ENCODE data around the gene CSNK1G3.
A peak's percentile ranks its signal among the peaks of the same experiment; 100 is the strongest.
"Not testable (repeated sequence)": the region's sequence is repeated elsewhere in the genome, so short reads cannot be mapped to it uniquely, and the experiment has no call there.

The CSNK1G3 gene

DNA sequence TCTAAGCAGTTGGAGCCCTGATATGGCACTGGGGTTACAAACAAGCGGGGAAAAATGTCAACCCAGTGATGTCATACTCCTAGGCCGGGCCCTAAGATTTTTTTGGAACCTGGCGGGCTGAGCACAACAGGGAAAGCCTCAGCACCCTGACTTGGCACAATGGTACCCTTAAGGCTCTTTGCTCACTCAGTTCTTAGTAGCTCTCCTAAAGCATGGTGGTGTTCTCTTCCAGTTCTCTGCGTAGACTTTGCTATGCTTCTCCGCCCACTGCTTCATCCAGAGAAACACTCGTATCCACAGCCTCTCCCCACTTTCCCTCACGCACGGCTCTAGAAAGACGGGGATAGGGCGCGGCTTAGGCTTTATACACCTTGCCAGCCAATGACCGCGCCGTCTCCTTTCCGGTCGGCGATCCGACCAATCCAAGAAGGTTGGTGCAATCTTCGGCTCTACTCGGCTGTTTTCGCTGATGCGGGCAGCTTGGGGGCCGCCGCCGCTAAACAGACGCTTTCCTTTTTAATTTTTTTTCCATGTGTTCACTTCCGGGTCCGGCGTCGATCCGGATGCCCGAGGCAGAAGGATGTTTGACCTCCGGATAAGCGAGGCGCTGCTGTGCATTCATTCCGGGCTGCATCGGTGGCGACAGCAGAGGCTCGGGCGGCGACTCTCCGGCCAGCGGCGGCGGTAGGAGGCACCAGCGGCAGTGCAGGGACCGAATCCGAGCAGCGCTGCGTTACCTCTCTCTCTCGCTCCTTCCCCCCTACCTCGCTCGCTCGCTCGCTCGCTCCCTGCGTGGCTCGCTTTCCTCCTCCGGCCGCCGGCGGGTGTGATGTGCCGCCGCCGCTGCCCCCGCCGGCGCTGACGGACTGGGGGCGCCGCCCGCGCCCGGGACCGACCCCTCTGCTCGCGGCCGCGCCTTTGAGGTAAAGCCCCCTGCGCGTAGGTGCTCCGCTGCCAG, at the start of gene CSNK1G3:
Gene CSNK1G3 (plus strand): TSS at position 530 of the 958 bp plus-strand sequence. CDS start 33,487 bp downstream, outside the sequence.
- DNase-seq (ENCODE audit: low read depth) = peak; percentile 80

DNA sequence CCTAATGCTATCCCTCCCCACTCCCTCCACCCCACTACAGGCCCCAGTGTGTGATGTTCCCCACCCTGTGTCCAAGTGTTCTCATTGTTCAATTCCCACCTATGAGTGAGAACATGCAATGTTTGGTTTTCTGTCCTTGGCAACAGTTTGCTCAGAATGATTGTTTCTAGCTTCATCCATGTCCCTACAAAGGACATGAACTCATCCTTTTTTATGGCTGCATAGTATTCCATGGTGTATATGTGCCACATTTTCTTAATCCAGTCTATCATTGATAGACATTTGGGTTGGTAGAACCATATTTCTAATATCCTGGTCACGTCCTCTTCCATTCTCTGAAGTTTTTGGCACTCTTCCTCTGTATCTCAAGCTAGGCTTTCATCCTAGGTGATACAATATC, 45.1 kb upstream of the CSNK1G3 start:
- not testable (repeated sequence) for DNase-seq (ENCODE audit: low read depth)

DNA sequence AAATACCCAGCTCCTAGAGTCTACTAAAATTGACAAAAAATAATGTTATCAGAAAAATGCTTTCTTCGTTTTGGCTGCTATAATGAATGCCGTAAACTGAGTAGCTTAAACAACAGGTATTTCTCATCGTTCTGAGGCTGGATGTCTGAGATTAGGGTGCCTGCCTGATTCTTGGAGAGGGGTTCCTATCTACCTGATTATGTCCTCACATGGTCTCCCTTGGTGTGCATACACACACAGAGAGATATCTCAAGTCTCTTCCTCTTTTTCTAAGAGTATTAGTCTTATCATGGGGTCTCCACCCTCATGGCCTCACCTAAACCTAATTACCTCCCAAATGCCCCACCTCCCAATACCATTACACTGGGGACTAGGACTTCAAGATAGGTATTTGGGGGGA, 40.6 kb upstream of the CSNK1G3 start:
- no peak for DNase-seq (ENCODE audit: low read depth)

DNA sequence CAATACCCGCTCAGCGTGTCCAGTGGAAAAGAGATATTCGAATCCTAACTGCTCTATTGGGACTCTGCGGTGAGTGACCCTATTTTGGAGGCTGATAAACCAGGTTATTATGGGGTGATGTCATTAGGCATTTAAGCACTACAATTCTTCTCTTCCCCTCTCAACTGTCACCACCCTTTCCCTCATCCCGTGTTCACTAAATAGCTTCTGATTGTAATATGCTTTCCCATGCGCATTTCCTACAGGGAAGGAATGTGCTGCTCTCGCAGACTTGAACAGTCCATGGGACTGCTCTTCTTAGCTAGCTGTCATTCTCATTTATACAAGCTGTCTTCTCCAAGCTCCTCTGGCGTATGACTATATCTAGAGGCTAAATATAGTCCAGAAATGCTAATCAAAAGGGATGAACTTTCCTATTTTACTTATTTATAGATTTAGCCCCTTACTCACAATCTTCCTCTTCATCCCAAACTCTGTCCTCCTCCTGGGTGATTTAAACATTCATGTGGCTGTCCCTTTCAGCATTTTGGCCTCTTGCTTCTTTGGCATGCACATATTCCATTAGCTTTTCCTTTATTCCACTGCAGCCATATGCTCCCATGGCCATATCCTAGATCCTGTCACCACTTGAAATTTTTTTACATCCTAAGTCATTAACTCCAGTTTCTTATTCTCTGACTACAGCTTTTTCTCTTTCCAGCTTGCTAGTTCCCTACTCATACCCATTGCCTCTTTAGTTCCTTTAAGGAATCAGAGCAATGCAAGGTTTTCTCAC, 39.6 kb upstream of the CSNK1G3 start:
- DNase-seq (ENCODE audit: low read depth) = no peak

DNA sequence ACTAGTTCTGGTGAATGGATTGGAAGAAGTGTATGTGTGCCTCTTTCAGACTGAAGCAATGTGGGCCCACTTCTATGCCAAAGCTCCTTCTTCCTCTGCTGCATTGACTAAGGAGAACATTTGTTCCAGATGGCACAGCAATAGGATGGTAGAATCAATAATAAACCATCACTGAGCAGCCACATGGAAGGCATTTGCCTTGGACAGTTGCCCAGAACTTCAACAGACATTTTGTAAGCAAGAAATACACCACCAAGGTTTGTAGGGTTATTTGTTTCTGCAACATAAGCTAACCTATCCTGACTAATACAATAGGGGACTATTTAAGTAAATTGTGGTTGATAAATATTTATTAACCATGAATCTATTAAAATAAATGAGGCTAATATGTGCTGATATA, 37.7 kb upstream of the CSNK1G3 start:
- no peak for DNase-seq (ENCODE audit: low read depth)

DNA sequence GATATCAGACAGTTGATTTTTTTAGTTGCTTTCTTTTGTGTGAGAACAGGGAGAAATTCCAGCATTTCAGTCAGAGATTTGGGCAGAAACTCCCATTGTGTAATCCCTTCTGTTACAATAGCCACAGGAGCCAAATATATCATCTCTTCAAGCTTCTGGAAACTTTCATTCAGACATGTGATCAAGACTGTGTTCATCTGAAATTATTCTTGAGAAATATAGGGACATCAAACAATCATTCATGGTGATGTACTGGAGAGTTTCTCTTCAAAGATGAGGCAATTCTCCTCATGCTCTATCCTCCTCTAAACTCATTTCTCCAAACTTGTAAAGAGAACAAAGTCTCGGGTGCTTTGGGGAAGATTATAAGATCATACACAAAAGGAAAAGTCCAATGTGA, 35.2 kb upstream of the CSNK1G3 start:
- no peak for DNase-seq (ENCODE audit: low read depth)

DNA sequence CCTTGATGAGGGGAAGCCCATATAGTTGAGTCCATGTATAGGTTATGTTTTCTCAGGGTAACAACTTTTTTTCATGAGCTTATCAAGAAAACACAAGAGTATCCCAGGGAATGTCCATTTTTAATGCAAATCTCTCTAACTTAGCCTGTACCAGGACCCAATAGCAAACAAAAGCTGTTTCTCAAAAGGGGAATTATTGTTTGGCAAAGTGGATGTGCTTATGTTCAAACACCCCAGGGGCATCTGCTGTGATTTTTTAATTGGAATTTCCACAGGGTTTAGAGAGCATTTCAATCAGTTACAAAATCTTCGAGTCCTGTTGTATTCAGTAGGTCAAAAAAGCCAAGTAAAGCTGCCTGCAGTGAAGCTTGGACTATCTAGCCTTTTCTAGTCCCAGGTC, 33.4 kb upstream of the CSNK1G3 start:
- DNase-seq (ENCODE audit: low read depth) = no peak

DNA sequence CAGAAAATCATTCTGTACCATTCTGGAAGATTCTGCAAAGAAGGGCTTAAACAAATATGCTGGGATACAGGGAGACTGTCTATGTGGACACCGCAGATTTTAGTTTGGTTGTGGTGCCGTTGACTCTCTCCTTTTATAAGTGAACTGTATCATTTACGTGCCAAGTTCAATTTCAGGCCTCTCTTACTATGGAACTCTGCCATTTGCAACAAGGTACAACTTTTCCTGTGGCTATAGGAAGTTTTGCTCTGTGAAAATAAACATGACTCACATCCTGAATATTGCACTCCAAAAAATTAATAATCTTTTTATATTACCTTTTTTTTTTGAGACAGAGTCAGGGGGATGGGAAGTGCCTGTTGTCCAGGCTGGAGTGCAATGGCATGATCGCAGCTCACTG, 29.7 kb upstream of the CSNK1G3 start:
- no peak for DNase-seq (ENCODE audit: low read depth)

DNA sequence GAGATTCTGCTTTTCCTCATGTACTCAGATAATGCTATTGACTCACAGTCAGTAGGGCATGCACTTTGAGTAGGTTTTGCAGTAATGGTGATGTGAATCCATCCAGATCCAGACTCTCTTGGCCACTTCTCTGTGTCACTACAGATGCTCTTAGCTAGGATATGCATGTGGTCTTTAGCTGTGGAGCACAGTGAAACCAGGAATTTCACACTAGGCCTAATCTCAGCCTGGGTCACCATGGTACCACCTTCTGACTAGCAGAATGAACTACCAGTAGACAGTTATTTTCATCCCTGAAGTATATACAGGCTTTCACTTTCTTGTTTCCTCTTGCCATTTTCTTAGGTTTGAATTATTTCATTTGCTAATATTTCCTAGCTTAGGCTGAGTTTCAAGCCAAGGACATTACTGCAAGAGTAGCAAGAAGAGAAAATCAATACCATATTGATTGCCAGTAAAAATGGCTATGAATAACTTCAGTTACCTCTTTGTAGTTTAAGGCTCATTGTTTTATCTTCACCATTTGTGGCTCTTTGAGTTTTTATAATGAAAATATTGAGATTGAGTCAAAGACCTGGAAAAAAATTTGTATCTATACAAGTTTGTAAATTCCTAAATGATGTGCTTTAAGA, 28.4 kb upstream of the CSNK1G3 start:
- DNase-seq (ENCODE audit: low read depth) = no peak

DNA sequence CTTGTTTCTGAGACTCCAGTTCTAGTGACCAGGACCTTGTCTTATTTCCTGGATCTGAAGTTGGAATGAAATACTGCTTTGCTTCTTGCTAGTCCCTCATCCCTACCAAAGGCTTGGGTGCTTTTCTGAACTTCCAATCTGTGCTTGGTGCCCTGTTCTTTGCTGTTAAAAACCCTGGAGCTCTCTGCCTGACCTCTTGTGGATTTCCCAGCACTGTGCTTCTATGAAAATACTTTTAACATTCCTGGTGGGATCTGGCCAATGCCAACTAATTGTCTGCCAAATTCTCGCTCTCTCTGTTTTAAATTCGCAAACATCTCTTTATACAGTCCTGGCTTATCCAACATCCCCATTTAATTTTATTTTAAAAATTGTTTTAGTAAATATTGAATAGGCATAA, 26.7 kb upstream of the CSNK1G3 start:
- DNase-seq (ENCODE audit: low read depth) = no peak

DNA sequence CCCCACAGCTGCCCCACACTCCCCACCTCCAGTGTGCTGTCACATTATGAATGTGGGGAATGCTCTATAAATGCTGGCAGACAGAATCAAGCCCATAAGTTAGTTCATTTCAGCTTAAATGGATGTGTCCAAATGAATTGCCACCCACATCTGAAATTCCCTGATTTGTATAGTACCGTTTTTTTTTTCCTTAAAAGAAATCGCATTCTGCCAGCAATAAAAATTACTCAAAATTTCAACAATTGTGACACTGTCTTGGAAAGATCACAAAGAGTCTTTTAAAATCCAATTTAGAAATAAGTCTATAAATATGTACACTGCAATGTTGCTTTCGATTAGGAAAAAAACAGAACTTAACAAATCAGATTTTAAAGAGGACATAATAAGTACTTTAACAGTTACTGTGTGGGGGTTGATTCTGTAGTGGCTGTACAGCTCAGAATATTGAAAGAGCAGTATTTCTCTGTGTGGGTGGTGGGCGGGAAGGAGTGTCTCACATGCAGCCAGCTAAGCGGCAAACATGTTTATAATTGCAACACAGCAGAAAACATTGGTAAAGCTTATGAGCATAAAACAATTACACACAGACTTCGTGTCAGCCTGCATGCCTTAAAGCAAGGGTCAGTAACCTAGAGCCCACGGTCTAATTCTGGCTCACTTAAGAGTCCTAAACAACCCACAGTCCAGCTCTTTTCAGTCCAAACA, 24.9 kb upstream of the CSNK1G3 start:
- no peak for DNase-seq (ENCODE audit: low read depth)

DNA sequence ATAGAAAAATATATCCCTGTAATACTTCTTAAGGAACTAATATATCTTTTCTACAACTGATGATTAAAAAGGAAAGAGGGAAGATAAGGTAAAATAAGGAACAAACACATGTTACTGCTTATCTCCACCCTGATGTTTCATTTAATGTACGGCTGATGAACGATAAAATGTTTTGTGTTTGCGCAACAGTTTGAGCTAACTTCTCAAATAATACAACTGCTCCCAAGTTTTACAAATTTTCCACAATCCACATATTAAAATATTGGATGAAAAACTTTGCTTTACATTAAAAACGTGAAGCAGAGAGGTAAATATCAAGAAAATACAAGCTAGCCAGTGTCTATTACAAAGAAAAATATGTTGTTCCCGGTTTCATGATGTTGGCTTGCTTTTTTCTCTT, 21.0 kb upstream of the CSNK1G3 start:
- DNase-seq (ENCODE audit: low read depth) = no peak

DNA sequence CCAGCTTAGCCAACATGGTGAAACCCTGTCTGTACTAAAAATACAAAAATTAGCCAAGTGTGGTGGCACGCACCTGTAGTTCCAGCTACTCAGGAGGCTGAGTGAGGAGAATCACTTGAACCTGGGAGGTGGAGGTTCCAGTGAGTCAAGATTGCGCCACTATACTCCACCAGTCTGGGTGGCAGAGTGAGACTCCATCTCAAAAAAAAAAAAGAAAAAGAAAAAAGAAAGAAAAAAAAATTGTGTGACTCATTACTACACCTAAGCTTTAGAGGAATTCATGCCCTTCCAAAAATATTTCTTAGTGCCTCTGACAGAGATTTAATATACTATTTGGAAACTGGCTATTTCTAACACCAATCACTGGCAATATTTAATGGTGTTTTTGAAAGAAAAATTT, 16.8 kb upstream of the CSNK1G3 start:
- DNase-seq (ENCODE audit: low read depth) = not testable (repeated sequence)

DNA sequence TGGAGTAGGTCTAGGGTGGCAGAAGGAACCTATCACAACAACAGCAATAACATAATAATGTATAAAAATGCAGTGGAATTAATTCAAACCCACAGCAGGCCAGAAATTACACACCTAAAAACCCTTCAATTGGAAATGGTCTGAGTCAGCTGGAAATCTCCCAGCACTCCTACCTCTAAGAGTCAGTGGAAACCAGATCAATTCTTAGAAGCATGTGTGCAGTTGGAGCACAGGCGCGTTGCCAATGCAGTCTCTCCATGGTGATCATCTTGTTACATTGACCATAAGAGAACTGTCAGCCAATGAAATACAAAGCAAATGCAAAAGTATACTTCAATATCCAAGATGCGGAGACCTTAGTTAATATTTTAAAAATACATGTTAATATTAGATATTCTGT, 15.1 kb upstream of the CSNK1G3 start:
- no peak for DNase-seq (ENCODE audit: low read depth)

DNA sequence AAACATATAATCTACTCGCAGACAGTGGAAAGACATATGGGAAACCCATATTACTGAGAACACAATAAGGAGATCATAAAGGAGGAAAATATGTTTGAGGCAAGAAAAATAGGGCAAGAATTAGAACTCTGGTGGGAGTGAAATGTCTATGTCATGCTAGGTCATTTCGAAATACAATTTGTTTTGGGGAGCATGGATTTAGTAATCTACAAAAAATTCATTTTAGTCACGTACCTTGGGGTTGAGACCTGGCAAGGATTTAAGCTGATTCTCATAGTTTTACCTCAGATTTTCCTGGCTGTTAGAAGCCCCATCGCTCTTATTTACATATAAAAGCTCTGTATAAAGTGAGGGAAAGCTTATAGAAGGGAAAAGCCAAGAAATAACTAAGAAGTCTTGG, 11.5 kb upstream of the CSNK1G3 start:
- DNase-seq (ENCODE audit: low read depth) = no peak

DNA sequence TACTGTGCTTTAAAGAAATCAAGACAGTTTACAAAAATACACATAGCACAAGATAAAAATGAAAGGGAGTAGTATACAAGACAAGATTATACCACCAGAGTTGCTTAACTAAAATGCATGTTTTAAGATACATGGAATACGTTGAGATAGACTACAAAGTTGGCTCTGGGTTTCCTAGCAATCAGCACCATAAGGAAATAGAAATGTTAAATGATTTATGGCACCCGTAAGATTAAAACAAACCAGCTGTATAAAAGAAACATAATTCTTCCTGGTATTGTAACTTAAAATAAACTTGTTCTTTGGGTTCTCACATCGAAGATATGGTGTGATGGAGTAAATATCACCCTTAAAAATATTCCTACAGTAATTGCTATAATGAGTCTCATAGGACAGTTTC, 9.9 kb upstream of the CSNK1G3 start:
- no peak for DNase-seq (ENCODE audit: low read depth)

DNA sequence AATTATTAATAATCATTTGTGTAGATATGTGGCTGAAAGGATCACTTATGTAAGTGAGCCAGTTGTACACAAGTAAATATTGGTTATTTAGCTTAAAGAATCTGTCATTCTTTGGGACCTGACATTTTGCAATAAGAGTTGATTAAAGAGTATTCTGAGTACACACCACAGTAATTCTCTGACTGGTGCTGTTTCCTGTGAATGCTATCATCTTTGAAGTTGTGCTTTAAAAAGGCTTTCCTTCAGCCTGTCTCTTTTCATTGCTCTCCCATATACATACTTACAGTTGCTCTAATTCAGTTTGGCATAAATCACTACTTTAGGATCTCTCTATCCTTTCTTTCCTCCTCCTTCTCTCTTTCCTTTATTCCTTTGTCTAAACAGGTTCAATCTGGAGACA, 8.7 kb upstream of the CSNK1G3 start:
- no peak for DNase-seq (ENCODE audit: low read depth)

DNA sequence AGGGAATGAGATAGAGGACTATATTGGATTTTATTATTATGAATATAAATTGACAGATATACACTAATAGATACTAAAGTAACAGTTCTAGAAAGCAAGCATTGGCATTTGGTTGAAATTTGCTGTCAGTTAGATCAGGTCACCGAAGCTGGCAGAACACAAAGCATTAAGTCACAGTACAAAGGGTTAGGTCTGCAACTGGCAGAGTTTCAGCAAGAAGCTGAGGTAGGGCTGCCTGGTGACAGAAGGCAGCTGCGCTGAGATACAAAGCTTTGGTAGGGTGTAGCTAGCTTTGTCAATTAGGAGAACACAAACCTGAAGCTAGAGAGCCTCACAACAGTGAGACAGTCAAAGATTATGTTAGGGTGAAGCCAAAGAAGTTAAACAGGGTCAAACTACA, 6.3 kb upstream of the CSNK1G3 start:
- DNase-seq (ENCODE audit: low read depth) = no peak

DNA sequence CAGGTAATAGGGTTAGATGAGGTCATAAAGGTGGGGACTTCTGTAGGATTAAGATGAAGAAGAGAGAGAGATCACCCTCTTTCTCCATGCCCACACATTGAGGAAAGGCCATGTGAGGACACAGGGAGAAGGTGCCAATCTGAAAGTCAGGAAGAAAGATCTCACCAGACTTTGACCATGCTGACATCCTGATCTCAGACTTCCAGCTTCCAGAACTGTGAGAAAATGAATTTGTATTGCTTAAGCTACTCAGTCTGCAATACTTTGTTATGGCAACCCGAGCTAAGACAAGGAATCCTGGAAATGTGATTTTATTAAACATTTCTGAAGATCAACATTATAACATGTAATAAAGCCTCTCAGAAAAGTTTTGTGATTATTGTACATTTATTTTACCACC, 3.5 kb upstream of the CSNK1G3 start:
- DNase-seq (ENCODE audit: low read depth) = no peak

DNA sequence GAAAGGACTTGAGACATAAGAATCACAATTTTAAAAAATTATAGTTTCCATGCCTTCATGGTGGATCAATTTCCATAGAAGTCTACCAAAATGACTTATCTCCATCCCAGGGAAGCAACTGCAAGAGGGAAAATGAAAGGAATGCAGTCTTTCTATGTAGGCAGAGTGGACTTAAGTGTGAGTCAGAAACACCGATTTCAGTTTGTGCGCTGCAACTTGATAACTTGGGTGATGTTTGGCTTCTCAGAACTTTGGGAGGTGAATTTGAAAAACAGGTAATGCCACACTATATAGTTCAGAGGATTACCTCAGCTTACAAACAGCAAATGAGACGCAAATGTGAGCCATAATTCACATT, 708 bp upstream of the CSNK1G3 start:
- no peak for DNase-seq (ENCODE audit: low read depth)

DNA sequence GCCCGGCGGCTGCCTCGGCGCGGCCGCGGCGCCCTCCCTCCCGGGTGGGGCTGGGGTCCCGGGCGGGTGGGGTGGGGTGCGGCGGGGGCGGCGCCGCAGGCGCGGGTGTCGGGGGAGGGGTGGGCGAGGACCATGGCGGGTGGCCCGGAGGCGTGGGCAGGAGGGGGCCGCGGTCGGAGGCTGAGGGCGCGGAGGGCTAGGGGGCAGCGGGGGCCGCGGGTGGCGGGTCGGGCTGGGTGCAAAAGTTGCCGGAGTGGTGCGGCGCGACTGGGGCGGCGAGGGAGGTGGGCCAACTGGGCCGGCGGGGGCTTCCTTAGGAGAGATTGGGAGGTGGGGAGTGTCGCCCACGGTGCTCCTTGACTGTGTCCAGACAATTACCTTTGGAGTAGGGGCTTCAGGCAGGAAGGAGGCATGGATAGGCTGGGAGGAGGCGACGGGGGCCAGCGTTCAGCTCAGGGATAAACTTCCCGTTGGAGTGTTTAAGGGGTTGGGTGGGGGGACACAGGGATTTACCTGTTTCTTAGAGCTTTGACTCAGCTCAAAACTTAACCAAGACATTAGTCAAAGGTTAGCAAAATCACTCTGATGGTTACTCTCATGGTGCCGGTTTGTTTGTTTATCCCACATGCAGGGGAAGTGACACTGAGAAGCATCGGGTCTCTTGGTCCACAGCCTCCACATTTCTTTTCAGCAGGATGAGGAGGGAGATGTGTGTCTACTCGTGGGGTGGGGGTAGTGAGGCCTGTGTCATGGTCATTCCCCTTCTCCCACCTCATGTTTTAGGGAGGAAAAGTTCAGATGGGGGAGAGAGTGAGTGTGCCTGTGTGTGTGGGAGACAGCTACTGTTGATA, 859 bp downstream of the CSNK1G3 start:
- DNase-seq (ENCODE audit: low read depth) = peak; percentile 14

Data from activated T-helper 1 cell treated with Interleukin-2 at 50 U/mL for 16 hours (primary cell).